Mesendoderm (in vitro differentiated cells): ENCODE measurements around the gene EEF2K.

ENCODE experiments used
- DNase-seq: peaks from one replicate; pipeline ENCODE4 v3.0.0; 2013
- H2AK5ac ChIP-seq: 2 replicates; pipeline ENCODE4 v1.6.1; 2013; ENCODE audit warnings: low read length, inconsistent platforms
- H2BK120ac ChIP-seq: 2 replicates; pipeline ENCODE4 v1.6.1; 2013; ENCODE audit warnings: low read depth, mild to moderate bottlenecking, low read length, moderate library complexity, mixed read lengths
- H2BK15ac ChIP-seq: replicated peaks from 2 replicates; pipeline ENCODE4 v1.6.1; 2013; ENCODE audit warnings: low read depth, mild to moderate bottlenecking, moderate library complexity
- H2BK5ac ChIP-seq: 2 replicates; pipeline ENCODE4 v1.6.1; 2013; ENCODE audit warnings: low read length, inconsistent platforms
- H3K18ac ChIP-seq: 2 replicates; pipeline ENCODE4 v1.6.1; 2013; ENCODE audit warnings: mild to moderate bottlenecking, low read length, mixed read lengths
- H3K23ac ChIP-seq: one replicate; pipeline ENCODE4 v1.6.1; 2013; ENCODE audit warnings: low read length
- H3K27ac ChIP-seq: 2 replicates; pipeline ENCODE4 v1.5.1; 2013; ENCODE audit warnings: low read depth, mild to moderate bottlenecking, inconsistent platforms, low read length, moderate library complexity
- H3K27me3 ChIP-seq: 2 replicates; pipeline ENCODE4 v1.6.1; 2013; ENCODE audit warnings: low read length, control low read depth, mild to moderate bottlenecking, inconsistent platforms; ENCODE audit not compliant: insufficient read depth, poor library complexity
- H3K36me3 ChIP-seq: 2 replicates; pipeline ENCODE4 v1.6.1; 2013; ENCODE audit warnings: low read length, inconsistent platforms; ENCODE audit not compliant: control insufficient read depth, insufficient read depth
- H3K4ac ChIP-seq: one replicate; pipeline ENCODE4 v1.6.1; 2013; ENCODE audit warnings: low read depth, mild to moderate bottlenecking, low read length, moderate library complexity
- H3K4me1 ChIP-seq: 2 replicates; pipeline ENCODE4 v1.6.1; 2013; ENCODE audit warnings: low read depth, low read length, inconsistent platforms; ENCODE audit not compliant: control insufficient read depth
- H3K4me2 ChIP-seq: 2 replicates; pipeline ENCODE4 v1.6.1; 2013; ENCODE audit warnings: low read length
- H3K4me3 ChIP-seq: 2 replicates; pipeline ENCODE4 v1.5.1; 2013; ENCODE audit warnings: mild to moderate bottlenecking, low read length
- H3K56ac ChIP-seq: one replicate; pipeline ENCODE4 v1.6.1; 2013; ENCODE audit warnings: low read length
- H3K79me1 ChIP-seq: 2 replicates; pipeline ENCODE4 v1.6.1; 2013; ENCODE audit warnings: low read length, inconsistent platforms
- H3K79me2 ChIP-seq: 2 replicates; pipeline ENCODE4 v1.6.1; 2013; ENCODE audit warnings: mild to moderate bottlenecking, low read length; ENCODE audit not compliant: control insufficient read depth, insufficient read depth
- H3K9ac ChIP-seq: 2 replicates; pipeline ENCODE4 v1.6.1; 2013; ENCODE audit warnings: low read length, inconsistent platforms
- H4K5ac ChIP-seq: one replicate; pipeline ENCODE4 v1.6.1; 2013; ENCODE audit warnings: low read length
- H4K8ac ChIP-seq: one replicate; pipeline ENCODE4 v1.6.1; 2013; ENCODE audit warnings: low read depth, mild to moderate bottlenecking, control low read depth, low read length, moderate library complexity
- WGBS: extraction: QIAGEN DNeasy Blood & Tissue Kit; methylation state at CpG from one replicate; pipeline ENCODE4 v1.1.7; 2013; ENCODE audit warnings: low lambda C conversion rate, missing lambda C conversion rate; ENCODE audit not compliant: insufficient coverage; ENCODE audit errors: extremely low coverage; 5-methylcytosine and 5-hydroxymethylcytosine counted together

Gene EEF2K

GRCh38 chr16:22323959-22324786, 118.1 kb downstream of the EEF2K start:
- peaks cover 15% of the 10 kb centered on the region for H3K36me3 ChIP-seq

GRCh38 chr16:22324787-22325597, 118.9 kb downstream of the EEF2K start:
- Histone ChIP-seq H3K27ac (no peak overlapping the region), H3K23ac (no peak overlapping the region), H3K56ac (no peak overlapping the region), H4K8ac (no peak overlapping the region), H3K36me3 (peaks cover 15% of the 10 kb centered on the region), H2AK5ac (no peak overlapping the region), H3K27me3 (no peaks in the 10 kb centered on the region), H2BK15ac (no peak overlapping the region), H3K4me2 (no peak overlapping the region), H3K9ac (no peak overlapping the region), H3K79me1 (peaks cover 10% of the 10 kb centered on the region), H3K4me1 (no peaks in the 10 kb centered on the region), H3K18ac (no peak overlapping the region), H2BK5ac (no peak overlapping the region), H3K4me3 (no peak overlapping the region), H3K4ac (no peak overlapping the region), H3K79me2 (peaks cover 3% of the 10 kb centered on the region), H4K5ac (no peak overlapping the region), H2BK120ac (no peak overlapping the region)
- DNase-seq = no peak
- WGBS = no CpG with 5 or more reads among the region's 19 CpGs

More at GRCh38 chr16:22323959-22324786, 118.1 kb downstream of the EEF2K start:
- Histone ChIP-seq H3K4me2 (no peak overlapping the region), H2BK120ac (no peak overlapping the region), H2AK5ac (no peak overlapping the region), H3K23ac (no peak overlapping the region), H4K5ac (no peak overlapping the region), H4K8ac (no peak overlapping the region), H3K18ac (no peak overlapping the region), H3K56ac (no peak overlapping the region), H3K27ac (no peak overlapping the region), H2BK15ac (no peak overlapping the region), H3K4ac (no peak overlapping the region), H3K4me1 (no peaks in the 10 kb centered on the region), H3K27me3 (no peaks in the 10 kb centered on the region), H3K79me1 (peaks cover 10% of the 10 kb centered on the region), H3K9ac (no peak overlapping the region), H3K4me3 (no peak overlapping the region), H3K79me2 (peaks cover 3% of the 10 kb centered on the region), H2BK5ac (no peak overlapping the region)
- DNase-seq = no peak
- no CpG with 5 or more reads among the region's 24 CpGs for WGBS

- no CpG with 5 or more reads among the region's 46 CpGs for WGBS
- Histone ChIP-seq H3K4me2 (no peak overlapping the region), H4K5ac (no peak overlapping the region), H4K8ac (no peak overlapping the region), H3K4me3 (no peak overlapping the region), H3K36me3 (peaks cover 15% of the 10 kb centered on the region), H3K23ac (no peak overlapping the region), H3K56ac (no peak overlapping the region), H3K18ac (no peak overlapping the region), H2BK120ac (no peak overlapping the region), H2AK5ac (no peak overlapping the region), H2BK5ac (no peak overlapping the region), H2BK15ac (no peak overlapping the region), H3K27ac (no peak overlapping the region), H3K4me1 (no peaks in the 10 kb centered on the region), H3K4ac (no peak overlapping the region), H3K79me1 (peaks cover 10% of the 10 kb centered on the region), H3K79me2 (peaks cover 3% of the 10 kb centered on the region), H3K27me3 (no peaks in the 10 kb centered on the region), H3K9ac (no peak overlapping the region)
- DNase-seq = no peak
Measured at GRCh38 chr16:22325598-22326368, 119.7 kb downstream of the EEF2K start.

- Histone ChIP-seq H3K4me1 (no peaks in the 10 kb centered on the region), H2AK5ac (no peak overlapping the region), H3K79me1 (peaks cover 10% of the 10 kb centered on the region), H2BK120ac (no peak overlapping the region), H3K36me3 (peaks cover 15% of the 10 kb centered on the region), H3K27ac (no peak overlapping the region), H3K56ac (no peak overlapping the region), H3K4me3 (no peak overlapping the region), H4K8ac (no peak overlapping the region), H2BK5ac (no peak overlapping the region), H4K5ac (no peak overlapping the region), H3K18ac (no peak overlapping the region), H3K27me3 (no peaks in the 10 kb centered on the region), H3K9ac (no peak overlapping the region), H3K4ac (no peak overlapping the region), H3K79me2 (peaks cover 3% of the 10 kb centered on the region), H3K23ac (no peak overlapping the region), H2BK15ac (no peak overlapping the region), H3K4me2 (no peak overlapping the region)
- DNase-seq = no peak
- WGBS = no CpG with 5 or more reads among the region's 4 CpGs
Measured at GRCh38 chr16:22326369-22326652, 120.2 kb downstream of the EEF2K start.

GRCh38 chr16:22326771-22327445, 120.8 kb downstream of the EEF2K start:
- Histone ChIP-seq H3K36me3 (peaks cover 12% of the 10 kb centered on the region), H3K27ac (no peak overlapping the region), H3K4ac (no peak overlapping the region), H3K4me1 (no peaks in the 10 kb centered on the region), H2AK5ac (no peak overlapping the region), H2BK120ac (no peak overlapping the region), H4K8ac (no peak overlapping the region), H3K27me3 (no peaks in the 10 kb centered on the region), H2BK15ac (no peak overlapping the region), H3K79me1 (peaks cover 5% of the 10 kb centered on the region), H3K23ac (no peak overlapping the region), H3K4me2 (no peak overlapping the region), H4K5ac (no peak overlapping the region), H3K79me2 (no peaks in the 10 kb centered on the region), H3K4me3 (no peak overlapping the region), H2BK5ac (no peak overlapping the region), H3K9ac (no peak overlapping the region), H3K18ac (no peak overlapping the region), H3K56ac (no peak overlapping the region)
- WGBS = no CpG with 5 or more reads among the region's 13 CpGs
- DNase-seq = no peak
